ENCODE results near the gene TUBG2.

The TUBG2 gene

GRCh38 chr17:42700586-42701289 lies 41.7 kb downstream of the TUBG2 start:
- DNase-seq (ENCODE audit: low read depth in 2 of 2) = no peak
- H3K4me3 ChIP-seq (replicated peaks in 1 of 2; ENCODE audit: low read depth in 2 of 2, low read length in 2 of 2) = no peak overlapping the region
- TF ChIP-seq CTCF (IDR thresholded peaks at IDR 0.05; ENCODE audit: low read depth, low read length) = no peak

- DNase-seq (ENCODE audit: low read depth in 2 of 2) = no peak
- no peak overlapping the region for H3K4me3 ChIP-seq (replicated peaks in 1 of 2; ENCODE audit: low read depth in 2 of 2, low read length in 2 of 2)
- TF ChIP-seq CTCF (IDR thresholded peaks at IDR 0.05; ENCODE audit: low read depth, low read length) = no peak
These were observed 43.4 kb downstream of the TUBG2 start for GRCh38 chr17:42702446-42702845.

- no peak for DNase-seq (ENCODE audit: low read depth in 2 of 2)
- TF ChIP-seq CTCF (IDR thresholded peaks at IDR 0.05; ENCODE audit: low read depth, low read length) = no peak
- no peak overlapping the region for H3K4me3 ChIP-seq (replicated peaks in 1 of 2; ENCODE audit: low read depth in 2 of 2, low read length in 2 of 2)
These were observed 45.4 kb downstream of the TUBG2 start for GRCh38 chr17:42704490-42704836.

- DNase-seq (ENCODE audit: low read depth in 2 of 2) = no peak
- no peak overlapping the region for H3K4me3 ChIP-seq (replicated peaks in 1 of 2; ENCODE audit: low read depth in 2 of 2, low read length in 2 of 2)
- no peak for TF ChIP-seq CTCF (IDR thresholded peaks at IDR 0.05; ENCODE audit: low read depth, low read length)
These were observed 45.9 kb downstream of the TUBG2 start for GRCh38 chr17:42704837-42705494.

GRCh38 chr17:42706732-42707131 lies 47.6 kb downstream of the TUBG2 start:
- no peak overlapping the region for H3K4me3 ChIP-seq (replicated peaks in 1 of 2; ENCODE audit: low read depth in 2 of 2, low read length in 2 of 2)
- no peak for DNase-seq (ENCODE audit: low read depth in 2 of 2)
- TF ChIP-seq CTCF (IDR thresholded peaks at IDR 0.05; ENCODE audit: low read depth, low read length) = no peak

GRCh38 chr17:42708588-42708987 lies 49.5 kb downstream of the TUBG2 start:
- DNase-seq (ENCODE audit: low read depth in 2 of 2) = no peak
- TF ChIP-seq CTCF (IDR thresholded peaks at IDR 0.05; ENCODE audit: low read depth, low read length) = no peak
- H3K4me3 ChIP-seq (replicated peaks in 1 of 2; ENCODE audit: low read depth in 2 of 2, low read length in 2 of 2) = no peak overlapping the region
